ENCODE results near the gene SLC24A3. TPM values are rescaled to one million over a fixed set of nuclear protein-coding genes. Genes with fewer than 3 reads are reported as not detected.

SLC24A3 gene
- total RNA-seq, 1 donor from 2014 or later, result 0.96 TPM

- Mint-ChIP-seq H3K9me3 (ENCODE audit: low read depth) (peaks cover 13% of the 10 kb centered on the region), H3K4me1 (ENCODE audit: low read depth) (no peaks in the 10 kb centered on the region), H3K4me3 (ENCODE audit: low read depth) (no peak overlapping the region), H3K36me3 (ENCODE audit: insufficient read depth) (peaks cover 3% of the 10 kb centered on the region), H3K27me3 (peaks cover 12% of the 10 kb centered on the region), H3K27ac (no peak overlapping the region)
- no peak for TF ChIP-seq CTCF (IDR thresholded peaks at IDR 0.05; ENCODE audit: unreplicated experiment)
- no peak for DNase-seq (ENCODE audit: low spot score, unreplicated experiment)
Measured at GRCh38 chr20:19539191-19539590, 326.7 kb downstream of the SLC24A3 start.

GRCh38 chr20:19540392-19540791, 327.9 kb downstream of the SLC24A3 start:
- no peak overlapping the region for H3K27ac Mint-ChIP-seq
- no peak for DNase-seq (ENCODE audit: low spot score, unreplicated experiment)
- peaks cover 3% of the 10 kb centered on the region for H3K36me3 Mint-ChIP-seq (ENCODE audit: insufficient read depth)
- peaks cover 8% of the 10 kb centered on the region for H3K9me3 Mint-ChIP-seq (ENCODE audit: low read depth)
- no peak overlapping the region for H3K4me3 Mint-ChIP-seq (ENCODE audit: low read depth)
- no peak for TF ChIP-seq CTCF (IDR thresholded peaks at IDR 0.05; ENCODE audit: unreplicated experiment)
- H3K4me1 Mint-ChIP-seq (ENCODE audit: low read depth), result no peaks in the 10 kb centered on the region
- H3K27me3 Mint-ChIP-seq, result peaks cover 12% of the 10 kb centered on the region

GRCh38 chr20:19543101-19543500, 330.7 kb downstream of the SLC24A3 start:
- no peak for TF ChIP-seq CTCF (IDR thresholded peaks at IDR 0.05; ENCODE audit: unreplicated experiment)
- DNase-seq (ENCODE audit: low spot score, unreplicated experiment), result no peak
- Mint-ChIP-seq H3K9me3 (ENCODE audit: low read depth) (no peaks in the 10 kb centered on the region), H3K27ac (no peak overlapping the region), H3K4me1 (ENCODE audit: low read depth) (no peaks in the 10 kb centered on the region), H3K27me3 (peaks cover 12% of the 10 kb centered on the region), H3K36me3 (ENCODE audit: insufficient read depth) (no peaks in the 10 kb centered on the region), H3K4me3 (ENCODE audit: low read depth) (no peak overlapping the region)

GRCh38 chr20:19544684-19545083, 332.2 kb downstream of the SLC24A3 start:
- H3K4me3 Mint-ChIP-seq (ENCODE audit: low read depth), result no peak overlapping the region
- no peaks in the 10 kb centered on the region for H3K4me1 Mint-ChIP-seq (ENCODE audit: low read depth)
- no peaks in the 10 kb centered on the region for H3K36me3 Mint-ChIP-seq (ENCODE audit: insufficient read depth)
- H3K27me3 Mint-ChIP-seq, result peaks cover 8% of the 10 kb centered on the region
- H3K27ac Mint-ChIP-seq, result no peak overlapping the region
- no peak for TF ChIP-seq CTCF (IDR thresholded peaks at IDR 0.05; ENCODE audit: unreplicated experiment)
- H3K9me3 Mint-ChIP-seq (ENCODE audit: low read depth), result no peaks in the 10 kb centered on the region
- no peak for DNase-seq (ENCODE audit: low spot score, unreplicated experiment)

- Mint-ChIP-seq H3K4me3 (ENCODE audit: low read depth) (no peak overlapping the region), H3K27ac (no peak overlapping the region), H3K27me3 (peaks cover 5% of the 10 kb centered on the region), H3K9me3 (ENCODE audit: low read depth) (no peaks in the 10 kb centered on the region), H3K4me1 (ENCODE audit: low read depth) (no peaks in the 10 kb centered on the region), H3K36me3 (ENCODE audit: insufficient read depth) (no peaks in the 10 kb centered on the region)
- DNase-seq (ENCODE audit: low spot score, unreplicated experiment), result no peak
- no peak for TF ChIP-seq CTCF (IDR thresholded peaks at IDR 0.05; ENCODE audit: unreplicated experiment)
Measured at GRCh38 chr20:19546648-19547047, 334.2 kb downstream of the SLC24A3 start.
